ENCODE data around the gene ROCK2. TPM values are rescaled to one million over a fixed set of nuclear protein-coding genes. Genes with fewer than 3 reads are reported as not detected.

Gene ROCK2
- total RNA-seq, 1 experiment from 2014 or later, result 64.4 TPM

GRCh38 chr2:11260979-11261378 lies 83.5 kb downstream of the ROCK2 start:
- POLR2A ChIA-PET, result no interaction called here
- BruUV-seq (replicated peaks), result no TSS peak
- Mint-ChIP-seq H3K4me1 (ENCODE audit: low read depth, unreplicated experiment) (no peaks in the 10 kb centered on the region), H3K4me3 (ENCODE audit: unreplicated experiment) (no peak overlapping the region), H3K27ac (ENCODE audit: unreplicated experiment) (no peak overlapping the region), H3K27me3 (ENCODE audit: insufficient read depth, unreplicated experiment) (no peaks in the 10 kb centered on the region), H3K9me3 (ENCODE audit: unreplicated experiment) (no peaks in the 10 kb centered on the region), H3K36me3 (ENCODE audit: insufficient read depth, unreplicated experiment) (peaks cover 6% of the 10 kb centered on the region)
- Histone ChIP-seq H3K4me3 (ENCODE audit: low read depth, low read length) (no peak overlapping the region), H3K27me3 (replicated peaks; ENCODE audit: control insufficient read depth, insufficient read depth, low read length) (no peaks in the 10 kb centered on the region), H3K36me3 (ENCODE audit: control insufficient read depth, insufficient read depth, low read length) (no peaks in the 10 kb centered on the region), H3K9me3 (no peaks in the 10 kb centered on the region), H3K4me1 (no peaks in the 10 kb centered on the region)
- CTCF ChIA-PET, result interaction anchor here (0.9 kb wide), 1 partner anchor 428 kb away, joined by 3 read pairs; no protein-coding TSS in a partner anchor
- TF ChIP-seq CTCF (IDR thresholded peaks at IDR 0.05; ENCODE audit: insufficient read depth in 1 of 2, low read depth in 1 of 2, low read length in 1 of 2, severe bottlenecking in 1 of 2, unreplicated experiment in 1 of 2), result no peak
- no peak for DNase-seq
- intact Hi-C loops (cut with micrococcal nuclease; ENCODE audit: unreplicated experiment), result no loop called here

GRCh38 chr2:11257964-11258363 lies 86.5 kb downstream of the ROCK2 start:
- POLR2A ChIA-PET, result no interaction called here
- TF ChIP-seq CTCF (IDR thresholded peaks at IDR 0.05; ENCODE audit: insufficient read depth in 1 of 2, low read depth in 1 of 2, low read length in 1 of 2, severe bottlenecking in 1 of 2, unreplicated experiment in 1 of 2), result no peak

GRCh38 chr2:11257078-11257477 lies 87.4 kb downstream of the ROCK2 start:
- Mint-ChIP-seq H3K4me3 (ENCODE audit: unreplicated experiment) (no peak overlapping the region), H3K27ac (ENCODE audit: unreplicated experiment) (no peak overlapping the region), H3K4me1 (ENCODE audit: low read depth, unreplicated experiment) (no peaks in the 10 kb centered on the region), H3K36me3 (ENCODE audit: insufficient read depth, unreplicated experiment) (no peaks in the 10 kb centered on the region), H3K27me3 (ENCODE audit: insufficient read depth, unreplicated experiment) (no peaks in the 10 kb centered on the region), H3K9me3 (ENCODE audit: unreplicated experiment) (no peaks in the 10 kb centered on the region)
- Histone ChIP-seq H3K27me3 (replicated peaks; ENCODE audit: control insufficient read depth, insufficient read depth, low read length) (no peaks in the 10 kb centered on the region), H3K4me3 (ENCODE audit: low read depth, low read length) (no peak overlapping the region), H3K36me3 (ENCODE audit: control insufficient read depth, insufficient read depth, low read length) (no peaks in the 10 kb centered on the region), H3K9me3 (no peaks in the 10 kb centered on the region), H3K4me1 (peaks cover 6% of the 10 kb centered on the region; the same call in 1 of the 2 replicates)
- ChIA-PET POLR2A (no interaction called here), CTCF (no interaction called here)
- no TSS peak for BruUV-seq (replicated peaks)
- DNase-seq, result no peak
- no peak for TF ChIP-seq CTCF (IDR thresholded peaks at IDR 0.05; ENCODE audit: insufficient read depth in 1 of 2, low read depth in 1 of 2, low read length in 1 of 2, severe bottlenecking in 1 of 2, unreplicated experiment in 1 of 2)
- intact Hi-C loops (cut with micrococcal nuclease; ENCODE audit: unreplicated experiment), result no loop called here

More at GRCh38 chr2:11257964-11258363, 86.5 kb downstream of the ROCK2 start:
- no peak overlapping the region for H3K27ac Mint-ChIP-seq (ENCODE audit: unreplicated experiment)
- no peaks in the 10 kb centered on the region for H3K9me3 Mint-ChIP-seq (ENCODE audit: unreplicated experiment)
- H3K36me3 ChIP-seq (ENCODE audit: control insufficient read depth, insufficient read depth, low read length), result no peaks in the 10 kb centered on the region
- no TSS peak for BruUV-seq (replicated peaks)
- H3K36me3 Mint-ChIP-seq (ENCODE audit: insufficient read depth, unreplicated experiment), result no peaks in the 10 kb centered on the region
- CTCF ChIA-PET, result interaction anchor here (0.6 kb wide), 1 partner anchor 149 kb away, joined by 3 read pairs; no protein-coding TSS in a partner anchor
- H3K4me3 Mint-ChIP-seq (ENCODE audit: unreplicated experiment), result no peak overlapping the region
- H3K4me1 ChIP-seq, result peaks cover 6% of the 10 kb centered on the region; the same call in 1 of the 2 replicates
- H3K4me3 ChIP-seq (ENCODE audit: low read depth, low read length), result no peak overlapping the region
- intact Hi-C loops (cut with micrococcal nuclease; ENCODE audit: unreplicated experiment), result no loop called here
- no peaks in the 10 kb centered on the region for H3K4me1 Mint-ChIP-seq (ENCODE audit: low read depth, unreplicated experiment)
- H3K9me3 ChIP-seq, result no peaks in the 10 kb centered on the region
- no peak for DNase-seq
- H3K27me3 Mint-ChIP-seq (ENCODE audit: insufficient read depth, unreplicated experiment), result no peaks in the 10 kb centered on the region
- no peaks in the 10 kb centered on the region for H3K27me3 ChIP-seq (replicated peaks; ENCODE audit: control insufficient read depth, insufficient read depth, low read length)
